ENCODE measurements around the gene DISC1. TPM values are rescaled to one million over a fixed set of nuclear protein-coding genes. Genes with fewer than 3 reads are reported as not detected.

The DISC1 gene
- total RNA-seq, 3 donors from 2014 or later, result 4.8 to 11.3 (median 8.9) TPM

DNA sequence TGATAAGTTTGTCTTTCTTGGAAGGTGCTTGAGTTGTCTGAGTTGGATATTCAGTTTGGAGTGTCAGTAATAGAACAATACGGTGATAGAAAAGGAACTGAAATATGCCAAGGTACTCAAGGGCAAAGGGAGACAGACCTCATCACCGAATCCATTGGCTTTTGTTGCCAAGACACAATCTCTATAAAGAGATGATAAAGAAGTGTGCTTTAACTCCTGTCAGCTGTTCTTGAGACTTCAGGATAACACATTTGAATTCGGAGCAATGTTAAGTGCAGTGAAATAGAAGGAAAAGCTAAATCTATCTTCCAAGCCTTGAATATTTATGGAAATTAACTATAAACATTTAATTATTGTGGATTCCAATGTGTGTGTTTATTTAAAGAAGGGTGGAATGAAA lies 194.7 kb downstream of the DISC1 start:
- DNase-seq (no peak), ATAC-seq (no peak)
- Histone ChIP-seq H3K9me3 (no peaks in the 10 kb centered on the region), H3K36me3 (ENCODE audit: low read depth) (no peaks in the 10 kb centered on the region), H3K4me1 (ENCODE audit: low read depth) (no peaks in the 10 kb centered on the region), H3K4me3 (no peak overlapping the region)
- intact Hi-C loops (cut with DNase I, micrococcal nuclease), result no loop called here
- TF ChIP-seq, protein P1, sequence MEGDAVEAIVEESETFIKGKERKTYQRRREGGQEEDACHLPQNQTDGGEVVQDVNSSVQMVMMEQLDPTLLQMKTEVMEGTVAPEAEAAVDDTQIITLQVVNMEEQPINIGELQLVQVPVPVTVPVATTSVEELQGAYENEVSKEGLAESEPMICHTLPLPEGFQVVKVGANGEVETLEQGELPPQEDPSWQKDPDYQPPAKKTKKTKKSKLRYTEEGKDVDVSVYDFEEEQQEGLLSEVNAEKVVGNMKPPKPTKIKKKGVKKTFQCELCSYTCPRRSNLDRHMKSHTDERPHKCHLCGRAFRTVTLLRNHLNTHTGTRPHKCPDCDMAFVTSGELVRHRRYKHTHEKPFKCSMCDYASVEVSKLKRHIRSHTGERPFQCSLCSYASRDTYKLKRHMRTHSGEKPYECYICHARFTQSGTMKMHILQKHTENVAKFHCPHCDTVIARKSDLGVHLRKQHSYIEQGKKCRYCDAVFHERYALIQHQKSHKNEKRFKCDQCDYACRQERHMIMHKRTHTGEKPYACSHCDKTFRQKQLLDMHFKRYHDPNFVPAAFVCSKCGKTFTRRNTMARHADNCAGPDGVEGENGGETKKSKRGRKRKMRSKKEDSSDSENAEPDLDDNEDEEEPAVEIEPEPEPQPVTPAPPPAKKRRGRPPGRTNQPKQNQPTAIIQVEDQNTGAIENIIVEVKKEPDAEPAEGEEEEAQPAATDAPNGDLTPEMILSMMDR (IDR thresholded peaks at IDR 0.05), result no peak

DNA sequence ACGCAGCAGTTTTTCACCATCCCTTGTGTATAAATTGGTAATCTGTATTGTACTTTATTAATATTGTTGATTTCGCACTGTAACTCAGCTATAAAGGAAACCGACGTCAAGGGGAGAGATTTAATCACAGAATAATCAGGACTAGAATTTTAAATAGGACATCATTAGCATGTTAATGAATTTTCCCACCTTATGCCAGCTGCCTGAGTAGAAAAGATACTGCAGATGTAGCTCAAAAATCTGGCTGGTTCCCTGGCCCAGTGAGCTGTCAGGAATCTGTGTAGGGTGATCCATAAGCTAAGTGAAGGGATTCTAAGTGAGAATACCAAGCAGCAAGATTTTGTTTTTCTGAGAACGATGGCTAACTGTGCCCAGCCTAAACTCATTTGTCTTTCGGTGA lies 195.5 kb downstream of the DISC1 start:
- TF ChIP-seq, protein P1 (IDR thresholded peaks at IDR 0.05), result no peak
- DNase-seq (no peak), ATAC-seq (no peak)
- Histone ChIP-seq H3K4me3 (no peak overlapping the region), H3K36me3 (ENCODE audit: low read depth) (no peaks in the 10 kb centered on the region), H3K4me1 (ENCODE audit: low read depth) (no peaks in the 10 kb centered on the region), H3K9me3 (no peaks in the 10 kb centered on the region)
- intact Hi-C loops (cut with DNase I, micrococcal nuclease), result no loop called here

DNA sequence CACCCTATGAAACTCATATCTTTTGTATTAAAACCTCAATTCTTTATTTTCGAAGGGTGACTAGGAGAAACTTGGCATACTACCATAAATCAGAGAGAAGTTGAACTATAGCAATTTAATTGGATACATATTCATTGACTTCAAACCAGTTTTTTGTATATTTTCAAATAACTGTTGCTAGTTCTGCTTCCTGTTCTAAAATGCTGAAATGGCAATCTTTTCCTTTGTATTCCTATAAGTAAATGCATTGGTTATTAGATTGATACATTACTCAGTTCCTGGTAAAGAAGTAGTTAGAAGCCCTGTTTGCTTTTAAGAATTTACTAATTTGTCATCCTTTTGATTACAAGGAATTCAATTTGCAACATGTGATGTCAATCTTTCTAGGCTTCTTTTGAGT lies 200.0 kb downstream of the DISC1 start:
- no peak for ATAC-seq
- Histone ChIP-seq H3K36me3 (ENCODE audit: low read depth) (no peaks in the 10 kb centered on the region), H3K4me3 (no peak overlapping the region), H3K4me1 (ENCODE audit: low read depth) (no peaks in the 10 kb centered on the region), H3K9me3 (no peaks in the 10 kb centered on the region)
- TF ChIP-seq, protein P1 (IDR thresholded peaks at IDR 0.05), result no peak
- DNase-seq, result no peak
- intact Hi-C loops (cut with DNase I, micrococcal nuclease), result no loop called here

DNA sequence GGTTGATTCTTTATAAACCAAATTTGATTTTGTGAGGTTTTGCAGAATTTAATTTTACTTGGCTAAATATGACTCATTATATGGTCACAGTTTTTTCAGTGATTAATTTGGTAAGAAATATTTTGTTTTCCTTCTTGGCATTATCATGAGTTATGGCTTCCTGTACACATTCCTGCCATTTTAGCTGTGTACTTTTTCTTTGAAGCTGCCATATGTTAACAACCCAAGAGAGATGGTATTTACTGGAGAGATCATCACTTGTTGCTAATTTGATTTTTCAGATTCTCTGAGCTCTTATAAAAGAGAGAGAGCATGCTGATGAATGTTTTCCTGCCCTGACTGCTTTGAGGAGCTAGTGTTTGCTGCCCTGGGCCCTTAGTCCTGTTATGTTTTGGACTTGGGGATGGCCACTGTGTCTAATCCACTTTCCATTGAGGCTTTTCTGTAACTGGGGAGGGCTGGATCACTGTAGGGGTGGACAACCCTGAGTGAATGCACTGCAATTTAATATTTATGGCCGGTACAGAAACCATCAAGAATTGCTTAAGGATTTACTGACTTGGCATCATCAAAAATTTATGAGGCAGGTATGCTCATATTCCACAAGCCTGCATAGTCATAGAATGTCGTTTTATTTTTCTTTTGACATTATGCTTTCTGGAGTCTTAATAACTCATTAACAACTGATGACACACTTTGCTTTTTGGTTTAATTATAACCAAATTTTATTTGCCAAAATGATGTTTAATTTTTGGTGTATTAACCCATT lies 200.9 kb downstream of the DISC1 start:
- DNase-seq, result no peak
- intact Hi-C loops (cut with DNase I, micrococcal nuclease), result no loop called here
- Histone ChIP-seq H3K4me3 (no peak overlapping the region), H3K9me3 (no peaks in the 10 kb centered on the region), H3K4me1 (ENCODE audit: low read depth) (no peaks in the 10 kb centered on the region), H3K36me3 (ENCODE audit: low read depth) (no peaks in the 10 kb centered on the region)
- TF ChIP-seq, protein P1 (IDR thresholded peaks at IDR 0.05), result no peak
- no peak for ATAC-seq

DNA sequence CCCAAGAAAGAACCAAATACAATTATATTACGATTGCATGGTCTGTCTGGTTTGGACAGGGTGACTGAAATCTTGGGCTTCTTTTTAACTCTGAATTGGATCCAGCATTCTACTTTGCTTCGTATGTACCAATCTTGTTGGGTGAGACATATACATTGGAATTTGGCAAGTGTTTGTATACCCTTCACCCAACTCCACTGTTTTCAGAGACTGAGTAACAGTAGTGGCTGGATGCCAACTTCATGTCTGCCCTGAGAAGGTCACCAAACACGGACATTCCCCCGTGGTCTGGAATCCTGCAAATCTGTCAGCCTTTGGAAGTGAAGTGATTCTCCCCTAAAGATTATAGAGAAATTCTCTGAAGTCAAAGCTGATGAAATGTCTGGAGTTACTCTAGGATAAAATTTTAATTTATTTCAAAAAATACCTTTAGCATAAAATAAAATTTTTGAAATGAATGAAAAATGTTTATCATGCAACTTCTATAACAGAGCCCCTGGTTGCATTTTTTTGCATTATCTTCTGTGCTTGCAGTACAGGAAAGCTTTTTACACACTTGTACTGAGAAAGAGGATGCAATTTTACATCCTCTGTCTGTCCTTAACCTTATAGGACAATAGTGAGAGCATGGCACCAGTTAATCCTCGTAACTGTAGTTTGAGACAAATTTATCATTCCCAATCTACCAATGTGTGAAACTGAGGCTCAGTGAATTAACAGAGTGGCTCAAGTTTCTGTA lies 201.8 kb downstream of the DISC1 start:
- TF ChIP-seq, protein P1 (IDR thresholded peaks at IDR 0.05), result no peak
- Histone ChIP-seq H3K4me3 (no peak overlapping the region), H3K9me3 (no peaks in the 10 kb centered on the region), H3K36me3 (ENCODE audit: low read depth) (no peaks in the 10 kb centered on the region), H3K4me1 (ENCODE audit: low read depth) (no peaks in the 10 kb centered on the region)
- intact Hi-C loops (cut with DNase I, micrococcal nuclease), result no loop called here
- ATAC-seq (no peak), DNase-seq (no peak)
